ENCODE results near the gene XBP1. TPM values are rescaled to one million over a fixed set of nuclear protein-coding genes. Genes with fewer than 3 reads are reported as not detected.
"Not testable (repeated sequence)": the region's sequence is repeated elsewhere in the genome, so short reads cannot be mapped to it uniquely, and the experiment has no call there.

The XBP1 gene
- total RNA-seq, 4 donors from 2014 or later: 66.0 to 403 (median 115) TPM

DNA sequence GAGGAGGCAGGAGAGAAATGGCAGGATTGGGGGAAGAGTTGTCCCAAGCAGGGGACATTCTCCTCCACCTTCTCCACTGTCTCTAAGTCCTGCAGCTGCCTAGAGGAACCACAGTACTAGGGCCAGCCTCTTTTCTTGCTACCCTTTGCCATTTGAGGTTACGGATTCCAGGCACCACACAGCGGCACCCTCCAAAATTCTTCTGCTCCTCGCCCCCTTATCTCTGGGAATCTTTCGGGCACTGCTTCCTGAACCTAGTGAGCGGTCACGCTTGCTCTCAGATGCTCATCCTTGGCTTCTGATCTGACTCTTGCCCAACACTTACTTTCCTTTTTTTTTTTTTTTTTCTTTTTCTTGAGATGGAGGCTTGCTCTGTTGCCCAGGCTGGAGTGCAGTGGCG, 26.6 kb upstream of the XBP1 start:
- in situ Hi-C loops (cut with MboI; ENCODE audit: low sequenced_read_pairs in 4 of 4) (loop anchor here (5.0 to 25.0 kb wide), 3 partner anchors 225 to 772 kb away; no protein-coding TSS in a partner anchor), intact Hi-C loops (cut with DNase I; ENCODE audit: low total_unique reads) (no loop called here)
- no peak overlapping the region for H3K4me3 ChIP-seq
- DNase-seq: no peak
- no peak for TF ChIP-seq POLR2A (IDR thresholded peaks at IDR 0.05)
- TF ChIP-seq, protein P1, sequence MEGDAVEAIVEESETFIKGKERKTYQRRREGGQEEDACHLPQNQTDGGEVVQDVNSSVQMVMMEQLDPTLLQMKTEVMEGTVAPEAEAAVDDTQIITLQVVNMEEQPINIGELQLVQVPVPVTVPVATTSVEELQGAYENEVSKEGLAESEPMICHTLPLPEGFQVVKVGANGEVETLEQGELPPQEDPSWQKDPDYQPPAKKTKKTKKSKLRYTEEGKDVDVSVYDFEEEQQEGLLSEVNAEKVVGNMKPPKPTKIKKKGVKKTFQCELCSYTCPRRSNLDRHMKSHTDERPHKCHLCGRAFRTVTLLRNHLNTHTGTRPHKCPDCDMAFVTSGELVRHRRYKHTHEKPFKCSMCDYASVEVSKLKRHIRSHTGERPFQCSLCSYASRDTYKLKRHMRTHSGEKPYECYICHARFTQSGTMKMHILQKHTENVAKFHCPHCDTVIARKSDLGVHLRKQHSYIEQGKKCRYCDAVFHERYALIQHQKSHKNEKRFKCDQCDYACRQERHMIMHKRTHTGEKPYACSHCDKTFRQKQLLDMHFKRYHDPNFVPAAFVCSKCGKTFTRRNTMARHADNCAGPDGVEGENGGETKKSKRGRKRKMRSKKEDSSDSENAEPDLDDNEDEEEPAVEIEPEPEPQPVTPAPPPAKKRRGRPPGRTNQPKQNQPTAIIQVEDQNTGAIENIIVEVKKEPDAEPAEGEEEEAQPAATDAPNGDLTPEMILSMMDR (IDR thresholded peaks at IDR 0.05 in 4 of 5, conservative IDR thresholded peaks at IDR 0.05 in 1 of 5): no peak
- no peaks in the 10 kb centered on the region for H3K27me3 ChIP-seq
- no peaks in the 10 kb centered on the region for H3K36me3 ChIP-seq
- ATAC-seq: no peak
- no peaks in the 10 kb centered on the region for H3K4me1 ChIP-seq
- no peak overlapping the region for H3K27ac ChIP-seq
- H3K9me3 ChIP-seq: no peaks in the 10 kb centered on the region

DNA sequence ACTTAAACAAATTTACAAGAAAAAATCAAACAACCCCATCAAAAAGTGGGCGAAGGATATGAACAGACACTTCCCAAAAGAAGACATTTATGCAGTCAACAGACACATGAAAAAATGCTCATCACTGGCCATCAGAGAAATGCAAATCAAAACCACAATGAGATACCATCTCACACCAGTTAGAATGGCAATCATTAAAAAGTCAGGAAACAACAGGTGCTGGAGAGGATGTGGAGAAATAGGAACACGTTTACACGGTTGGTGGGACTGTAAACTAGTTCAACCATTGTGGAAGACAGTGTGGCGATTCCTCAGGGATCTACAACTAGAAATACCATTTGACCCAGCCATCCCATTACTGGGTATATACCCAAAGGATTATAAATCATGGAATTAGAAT, 26.1 kb upstream of the XBP1 start:
- H3K4me1 ChIP-seq; ATAC-seq; H3K27ac ChIP-seq; H3K27me3 ChIP-seq; intact Hi-C loops (cut with DNase I; ENCODE audit: low total_unique reads); DNase-seq; H3K4me3 ChIP-seq; H3K36me3 ChIP-seq; H3K9me3 ChIP-seq: not testable (repeated sequence)
- in situ Hi-C loops (cut with MboI; ENCODE audit: low sequenced_read_pairs in 4 of 4): loop anchor here (5.0 to 25.0 kb wide), 3 partner anchors 224 to 772 kb away; no protein-coding TSS in a partner anchor

DNA sequence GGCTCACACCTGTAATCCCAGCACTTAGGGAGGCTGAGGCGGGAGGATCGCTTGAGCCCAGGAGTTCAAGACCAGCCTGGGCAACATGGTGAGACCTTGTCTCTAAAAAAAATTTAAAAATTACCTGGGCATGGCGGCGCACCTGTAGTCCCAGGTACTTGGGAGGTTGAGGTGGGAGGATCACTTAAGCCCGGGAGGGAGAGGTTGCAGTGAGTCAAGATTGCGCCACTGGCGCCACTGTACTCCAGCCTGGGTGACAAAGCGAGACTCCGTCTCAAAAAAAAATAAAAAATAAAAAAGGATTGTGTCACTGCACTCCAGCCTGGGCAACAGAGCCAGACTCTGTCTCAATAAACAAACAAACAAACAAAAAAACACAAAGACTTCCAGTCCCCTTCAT, 24.1 kb upstream of the XBP1 start:
- H3K36me3 ChIP-seq; H3K27me3 ChIP-seq; H3K27ac ChIP-seq; ATAC-seq; DNase-seq; H3K4me3 ChIP-seq; H3K9me3 ChIP-seq; H3K4me1 ChIP-seq; intact Hi-C loops (cut with DNase I; ENCODE audit: low total_unique reads): not testable (repeated sequence)
- in situ Hi-C loops (cut with MboI; ENCODE audit: low sequenced_read_pairs in 4 of 4): loop anchor here in 2 of 4 donors (10.0 kb wide), 1 partner anchor 770 kb away; no protein-coding TSS in a partner anchor

DNA sequence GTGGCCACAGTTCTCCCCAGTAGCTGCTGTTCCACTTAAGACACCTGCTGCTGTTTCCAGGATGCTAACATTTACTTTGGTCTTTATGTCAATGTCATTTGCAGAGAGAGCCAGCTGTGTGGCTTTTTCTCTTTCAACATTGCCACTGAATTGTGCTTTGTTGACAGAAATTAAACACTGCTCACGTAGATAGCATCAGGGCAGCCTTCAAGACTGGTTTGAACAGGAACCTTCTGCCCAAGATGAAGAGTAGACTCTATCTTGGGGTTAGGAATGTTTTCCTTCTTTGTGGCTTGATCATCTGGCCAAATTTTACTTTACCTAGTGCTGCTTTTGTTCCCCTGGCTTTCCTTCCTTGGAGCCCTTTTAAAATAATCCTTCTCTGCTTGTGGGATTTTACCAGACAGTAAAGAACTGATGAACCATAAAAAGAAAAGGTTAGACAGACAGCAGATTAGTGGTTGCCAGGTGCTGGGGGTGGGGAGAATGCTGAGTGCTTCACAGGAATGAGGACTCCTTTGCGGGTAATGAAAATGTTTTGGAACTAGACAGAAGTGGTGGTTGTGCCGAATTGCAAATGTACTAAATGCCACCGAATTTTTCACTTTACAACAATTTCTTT, 22.7 kb upstream of the XBP1 start:
- Histone ChIP-seq H3K4me1 (peaks cover 11 to 14% of the 10 kb centered on the region in 2 donors), H3K36me3 (no peaks in the 10 kb centered on the region), H3K9me3 (no peaks in the 10 kb centered on the region), H3K27me3 (no peaks in the 10 kb centered on the region), H3K4me3 (no peak overlapping the region), H3K27ac (no peak overlapping the region)
- intact Hi-C loops (cut with DNase I; ENCODE audit: low total_unique reads) (no loop called here), in situ Hi-C loops (cut with MboI; ENCODE audit: low sequenced_read_pairs in 4 of 4) (loop anchor here in 2 of 4 donors (10.0 kb wide), 1 partner anchor 768 kb away; no protein-coding TSS in a partner anchor)
- DNase-seq: no peak
- ATAC-seq: no peak
- TF ChIP-seq, protein P1 (IDR thresholded peaks at IDR 0.05 in 4 of 5, conservative IDR thresholded peaks at IDR 0.05 in 1 of 5): no peak
- TF ChIP-seq POLR2A (IDR thresholded peaks at IDR 0.05): no peak

DNA sequence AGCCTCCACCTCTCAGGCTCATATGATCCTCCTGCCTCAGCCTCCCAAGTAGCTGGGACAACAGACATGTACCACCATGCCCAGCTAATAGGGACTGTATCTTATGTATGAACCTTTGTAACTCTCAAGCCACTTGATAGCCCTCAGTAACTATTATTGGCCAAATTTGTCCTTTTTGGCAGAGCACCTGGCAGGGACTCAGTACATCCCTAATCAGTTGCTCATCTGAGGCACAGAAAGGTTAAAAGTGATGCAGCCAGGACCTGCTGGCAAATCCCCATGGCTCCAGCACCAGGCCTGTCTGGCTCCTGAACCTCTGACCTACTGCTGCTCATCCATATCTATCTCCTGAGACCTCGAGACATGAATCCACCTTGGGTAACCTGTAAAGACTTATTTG, 21.1 kb upstream of the XBP1 start:
- no peaks in the 10 kb centered on the region for H3K9me3 ChIP-seq
- no peak overlapping the region for H3K4me3 ChIP-seq
- in situ Hi-C loops (cut with MboI; ENCODE audit: low sequenced_read_pairs in 4 of 4) (loop anchor here in 2 of 4 donors (10.0 kb wide), 1 partner anchor 767 kb away; no protein-coding TSS in a partner anchor), intact Hi-C loops (cut with DNase I; ENCODE audit: low total_unique reads) (no loop called here)
- peaks cover 13 to 14% of the 10 kb centered on the region in 2 donors for H3K4me1 ChIP-seq
- no peak overlapping the region for H3K27ac ChIP-seq
- H3K27me3 ChIP-seq: no peaks in the 10 kb centered on the region
- ATAC-seq (no peak), DNase-seq (no peak)
- TF ChIP-seq POLR2A (IDR thresholded peaks at IDR 0.05): no peak
- TF ChIP-seq, protein P1 (IDR thresholded peaks at IDR 0.05 in 4 of 5, conservative IDR thresholded peaks at IDR 0.05 in 1 of 5): no peak
- H3K36me3 ChIP-seq: no peaks in the 10 kb centered on the region

Measured in gastrocnemius medialis (tissue), 4 donors.